H9 (cell line): ENCODE measurements around the gene RPN1. TPM values are rescaled to one million over a fixed set of nuclear protein-coding genes. Genes with fewer than 3 reads are reported as not detected.

Experiments used
- DNase-seq: peaks from one replicate; pipeline ENCODE4 v3.0.0-alpha.2; 2017
- H2AFZ ChIP-seq: one replicate; pipeline ENCODE4 v1.6.1; 2013; ENCODE audit warnings: mild to moderate bottlenecking, low read length, control low read depth, moderate library complexity
- H2AK5ac ChIP-seq: 2 replicates; pipeline ENCODE4 v1.6.1; 2013; ENCODE audit warnings: low read length, control low read depth, mixed read lengths; ENCODE audit not compliant: insufficient read length
- H2BK120ac ChIP-seq: one replicate; pipeline ENCODE4 v1.6.1; 2013; ENCODE audit warnings: low read depth, mild to moderate bottlenecking, low read length, control low read depth, inconsistent platforms; ENCODE audit not compliant: poor library complexity, severe bottlenecking
- H2BK12ac ChIP-seq: 2 replicates; pipeline ENCODE4 v1.6.1; 2013; ENCODE audit warnings: low read length, control low read depth, mixed read lengths, low read depth; ENCODE audit not compliant: insufficient read length
- H2BK15ac ChIP-seq: 2 replicates; pipeline ENCODE4 v1.6.1; 2013; ENCODE audit warnings: low read depth, low read length, control low read depth
- H2BK20ac ChIP-seq: one replicate; pipeline ENCODE4 v1.6.1; 2013; ENCODE audit warnings: low read depth, mild to moderate bottlenecking, low read length, control low read depth, inconsistent platforms; ENCODE audit not compliant: poor library complexity, severe bottlenecking
- H2BK5ac ChIP-seq: 2 replicates; pipeline ENCODE4 v1.6.1; 2013; ENCODE audit warnings: low read length, control low read depth, mixed read lengths; ENCODE audit not compliant: insufficient read length
- H3K14ac ChIP-seq: 2 replicates; pipeline ENCODE4 v1.6.1; 2013; ENCODE audit warnings: low read length, control low read depth; ENCODE audit not compliant: insufficient read depth
- H3K18ac ChIP-seq: 2 replicates; pipeline ENCODE4 v1.6.1; 2013; ENCODE audit warnings: low read depth, mild to moderate bottlenecking, mixed read lengths, low read length, control low read depth; ENCODE audit not compliant: insufficient read length
- H3K23ac ChIP-seq: 2 replicates; pipeline ENCODE4 v1.6.1; 2013; ENCODE audit warnings: low read length, control low read depth, mixed read lengths, low read depth; ENCODE audit not compliant: insufficient read length
- H3K23me2 ChIP-seq: 2 replicates; pipeline ENCODE4 v1.6.1; 2013; ENCODE audit warnings: low read depth, mild to moderate bottlenecking, mixed read lengths, low read length, control low read depth; ENCODE audit not compliant: insufficient read length, poor library complexity, severe bottlenecking
- H3K27ac ChIP-seq: 2 replicates; pipeline ENCODE4 v1.5.1; 2013; ENCODE audit warnings: low read length, control low read depth, mixed read lengths, low read depth; ENCODE audit not compliant: insufficient read length
- H3K27me3 ChIP-seq: 2 replicates; pipeline ENCODE4 v1.6.1; 2013; ENCODE audit warnings: low read length, control low read depth, inconsistent platforms; ENCODE audit not compliant: insufficient read depth
- H3K4ac ChIP-seq: 2 replicates; pipeline ENCODE4 v1.6.1; 2013; ENCODE audit warnings: low read depth, mild to moderate bottlenecking, control low read depth, inconsistent platforms, low read length, moderate library complexity
- H3K4me1 ChIP-seq: 2 replicates; pipeline ENCODE4 v1.6.1; 2013; ENCODE audit warnings: low read length, control low read depth, inconsistent platforms; ENCODE audit not compliant: insufficient read depth
- H3K4me2 ChIP-seq: 2 replicates; pipeline ENCODE4 v1.6.1; 2013; ENCODE audit warnings: low read length, control low read depth, mixed read lengths; ENCODE audit not compliant: insufficient read length, insufficient read depth
- H3K56ac ChIP-seq: 2 replicates; pipeline ENCODE4 v1.6.1; 2013; ENCODE audit warnings: low read depth, mild to moderate bottlenecking, mixed read lengths, low read length, control low read depth; ENCODE audit not compliant: insufficient read length
- H3K79me1 ChIP-seq: 2 replicates; pipeline ENCODE4 v1.6.1; 2013; ENCODE audit warnings: low read depth, mild to moderate bottlenecking, moderate library complexity, low read length, control low read depth, inconsistent platforms; ENCODE audit not compliant: insufficient read depth, poor library complexity, severe bottlenecking
- H3K79me2 ChIP-seq: 2 replicates; pipeline ENCODE4 v1.6.1; 2013; ENCODE audit warnings: low read length, control low read depth, inconsistent platforms; ENCODE audit not compliant: insufficient read depth
- H3K9ac ChIP-seq: 2 replicates; pipeline ENCODE4 v1.6.1; 2013; ENCODE audit warnings: low read length, control low read depth, mixed read lengths; ENCODE audit not compliant: insufficient read length; ENCODE audit errors: extremely low read depth
- H3K9me3 ChIP-seq: one replicate; pipeline ENCODE4 v1.6.1; 2013; ENCODE audit warnings: low read depth, low read length, inconsistent platforms; ENCODE audit not compliant: control insufficient read depth
- H3T11ph ChIP-seq: one replicate; pipeline ENCODE4 v1.6.1; 2013; ENCODE audit warnings: mild to moderate bottlenecking, low read length, control low read depth, inconsistent platforms
- H4K20me1 ChIP-seq: one replicate; pipeline ENCODE4 v1.6.1; 2013; ENCODE audit not compliant: control insufficient read depth, insufficient read length, insufficient read depth
- H4K5ac ChIP-seq: 2 replicates; pipeline ENCODE4 v1.6.1; 2013; ENCODE audit warnings: low read depth, mild to moderate bottlenecking, mixed read lengths, low read length, control low read depth; ENCODE audit not compliant: insufficient read length
- H4K8ac ChIP-seq: replicated peaks from 2 replicates; pipeline ENCODE4 v1.6.1; 2013; ENCODE audit warnings: low read length, control low read depth, mixed read lengths, low read depth; ENCODE audit not compliant: insufficient read length
- H4K91ac ChIP-seq: 2 replicates; pipeline ENCODE4 v1.6.1; 2013; ENCODE audit warnings: low read depth, mild to moderate bottlenecking, moderate library complexity, mixed read lengths, low read length, control low read depth; ENCODE audit not compliant: insufficient read length
- H3K27ac Mint-ChIP-seq, 3 experiments: 2 replicates in 2 of 3; 3 replicates in 1 of 3; pipeline ENCODE4 v1.8.0; 2020 to 2021; ENCODE audit warnings: mixed read lengths in 3 of 3, mild to moderate bottlenecking in 1 of 3, moderate library complexity in 1 of 3
- H3K27me3 Mint-ChIP-seq: 2 replicates; pipeline ENCODE4 v1.8.0; 2021; ENCODE audit warnings: low read depth, mild to moderate bottlenecking, moderate library complexity, mixed read lengths
- H3K36me3 Mint-ChIP-seq, 3 experiments: 2 replicates in 2 of 3; 3 replicates in 1 of 3; pipeline ENCODE4 v1.8.0; 2020 to 2021; ENCODE audit warnings: low read depth in 3 of 3, mixed read lengths in 3 of 3; ENCODE audit not compliant: insufficient read depth in 1 of 3
- H3K4me1 Mint-ChIP-seq, 2 experiments: 2 replicates each; pipeline ENCODE4 v1.8.0; 2020; ENCODE audit warnings: mixed read lengths in 2 of 2
- H3K4me3 Mint-ChIP-seq, 2 experiments: 2 replicates in 1 of 2; 3 replicates in 1 of 2; pipeline ENCODE4 v1.8.0; 2020 to 2021; ENCODE audit warnings: mild to moderate bottlenecking in 2 of 2, mixed read lengths in 2 of 2, moderate library complexity in 1 of 2
- H3K9me3 Mint-ChIP-seq, 2 experiments: 2 replicates in 1 of 2; 3 replicates in 1 of 2; pipeline ENCODE4 v1.8.0; 2020; ENCODE audit warnings: mild to moderate bottlenecking in 2 of 2, mixed read lengths in 2 of 2, moderate library complexity in 1 of 2
- WGBS: extraction: QIAGEN DNeasy Blood & Tissue Kit; methylation state at CpG from one replicate; pipeline ENCODE4 v1.1.7; 2013; ENCODE audit warnings: missing lambda C conversion rate, low lambda C conversion rate, mixed read lengths; ENCODE audit not compliant: insufficient read length; ENCODE audit errors: extremely low coverage; 5-methylcytosine and 5-hydroxymethylcytosine counted together
- total RNA-seq: library from RNA; stranded (reverse); gene quantifications from 2 replicates; pipeline ENCODE4 v1.2.1, GENCODE V29; 2021
- TF ChIP-seq, protein P1 (sequence below): fragments of 200-600 bp; sonication (generic); conservative IDR thresholded peaks from 3 replicates; pipeline ENCODE4 v1.8.0; 2021; ENCODE audit warnings: antibody characterized with exemption, mild to moderate bottlenecking

RPN1 gene
- total RNA-seq, 1 experiment from 2014 or later = 174 TPM

DNA sequence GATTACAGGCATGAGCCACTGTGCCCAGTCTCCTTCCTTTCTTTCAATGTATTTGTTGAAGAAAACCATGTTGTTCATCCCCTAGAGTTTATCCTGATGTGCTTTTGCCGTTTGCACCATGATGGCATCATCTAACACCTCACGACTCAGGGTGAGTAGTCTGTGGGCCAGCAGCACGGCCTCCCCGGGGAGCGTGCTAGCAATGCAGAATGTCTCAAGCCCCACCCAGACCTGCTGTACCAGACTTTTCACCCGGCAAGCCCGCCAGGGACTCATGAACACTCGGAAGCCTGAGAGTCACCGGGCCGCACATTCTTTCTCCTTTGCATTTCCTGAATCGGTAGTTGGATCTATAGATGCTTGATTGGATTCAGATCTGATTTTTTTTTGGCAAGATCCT is 64.6 kb downstream of the RPN1 start:
- Histone ChIP-seq H2BK15ac (no peak overlapping the region), H3K56ac (no peak overlapping the region), H3K79me1 (no peaks in the 10 kb centered on the region), H3K23me2 (no peaks in the 10 kb centered on the region), H2AK5ac (no peak overlapping the region), H3K4me1 (no peaks in the 10 kb centered on the region), H2BK5ac (no peak overlapping the region), H4K8ac (no peak overlapping the region), H3K4ac (no peak overlapping the region), H2BK20ac (no peak overlapping the region), H3K27me3 (no peaks in the 10 kb centered on the region; the same call in 1 of the 2 replicates), H2BK12ac (no peak overlapping the region), H4K20me1 (no peaks in the 10 kb centered on the region), H2AFZ (no peak overlapping the region), H3K27ac (no peak overlapping the region), H3K14ac (no peak overlapping the region), H3K79me2 (no peaks in the 10 kb centered on the region), H3K4me2 (no peak overlapping the region), H3K23ac (no peak overlapping the region), H3K9ac (no peak overlapping the region), H3K9me3 (no peaks in the 10 kb centered on the region), H2BK120ac (no peak overlapping the region), H3T11ph (no peak overlapping the region), H4K5ac (no peak overlapping the region), H3K18ac (no peak overlapping the region), H4K91ac (no peak overlapping the region)
- H3K4me3 Mint-ChIP-seq = no peak overlapping the region
- TF ChIP-seq, protein P1, sequence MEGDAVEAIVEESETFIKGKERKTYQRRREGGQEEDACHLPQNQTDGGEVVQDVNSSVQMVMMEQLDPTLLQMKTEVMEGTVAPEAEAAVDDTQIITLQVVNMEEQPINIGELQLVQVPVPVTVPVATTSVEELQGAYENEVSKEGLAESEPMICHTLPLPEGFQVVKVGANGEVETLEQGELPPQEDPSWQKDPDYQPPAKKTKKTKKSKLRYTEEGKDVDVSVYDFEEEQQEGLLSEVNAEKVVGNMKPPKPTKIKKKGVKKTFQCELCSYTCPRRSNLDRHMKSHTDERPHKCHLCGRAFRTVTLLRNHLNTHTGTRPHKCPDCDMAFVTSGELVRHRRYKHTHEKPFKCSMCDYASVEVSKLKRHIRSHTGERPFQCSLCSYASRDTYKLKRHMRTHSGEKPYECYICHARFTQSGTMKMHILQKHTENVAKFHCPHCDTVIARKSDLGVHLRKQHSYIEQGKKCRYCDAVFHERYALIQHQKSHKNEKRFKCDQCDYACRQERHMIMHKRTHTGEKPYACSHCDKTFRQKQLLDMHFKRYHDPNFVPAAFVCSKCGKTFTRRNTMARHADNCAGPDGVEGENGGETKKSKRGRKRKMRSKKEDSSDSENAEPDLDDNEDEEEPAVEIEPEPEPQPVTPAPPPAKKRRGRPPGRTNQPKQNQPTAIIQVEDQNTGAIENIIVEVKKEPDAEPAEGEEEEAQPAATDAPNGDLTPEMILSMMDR = no peak
- peaks cover 24% of the 10 kb centered on the region for H3K27me3 Mint-ChIP-seq
- WGBS = no CpG with 5 or more reads among the region's 11 CpGs
- H3K4me1 Mint-ChIP-seq = peaks cover 19 to 21% of the 10 kb centered on the region in 2 experiments
- DNase-seq = no peak
- no peaks in the 10 kb centered on the region for H3K36me3 Mint-ChIP-seq
- H3K9me3 Mint-ChIP-seq = peaks cover 0 to 4% of the 10 kb centered on the region in 2 experiments; a peak in 2 of 5 replicates
- no peak overlapping the region for H3K27ac Mint-ChIP-seq
